HG02798 (cell line): Measurements from ENCODE around the gene SIGLEC10.

ENCODE experiments used
- ATAC-seq: cut with Tn5 transposase; IDR thresholded peaks from one replicate; pipeline ENCODE4 v1.9.1; 2021; ENCODE audit warnings: mild to moderate bottlenecking; ENCODE audit not compliant: unreplicated experiment, poor library complexity

Gene SIGLEC10

DNA sequence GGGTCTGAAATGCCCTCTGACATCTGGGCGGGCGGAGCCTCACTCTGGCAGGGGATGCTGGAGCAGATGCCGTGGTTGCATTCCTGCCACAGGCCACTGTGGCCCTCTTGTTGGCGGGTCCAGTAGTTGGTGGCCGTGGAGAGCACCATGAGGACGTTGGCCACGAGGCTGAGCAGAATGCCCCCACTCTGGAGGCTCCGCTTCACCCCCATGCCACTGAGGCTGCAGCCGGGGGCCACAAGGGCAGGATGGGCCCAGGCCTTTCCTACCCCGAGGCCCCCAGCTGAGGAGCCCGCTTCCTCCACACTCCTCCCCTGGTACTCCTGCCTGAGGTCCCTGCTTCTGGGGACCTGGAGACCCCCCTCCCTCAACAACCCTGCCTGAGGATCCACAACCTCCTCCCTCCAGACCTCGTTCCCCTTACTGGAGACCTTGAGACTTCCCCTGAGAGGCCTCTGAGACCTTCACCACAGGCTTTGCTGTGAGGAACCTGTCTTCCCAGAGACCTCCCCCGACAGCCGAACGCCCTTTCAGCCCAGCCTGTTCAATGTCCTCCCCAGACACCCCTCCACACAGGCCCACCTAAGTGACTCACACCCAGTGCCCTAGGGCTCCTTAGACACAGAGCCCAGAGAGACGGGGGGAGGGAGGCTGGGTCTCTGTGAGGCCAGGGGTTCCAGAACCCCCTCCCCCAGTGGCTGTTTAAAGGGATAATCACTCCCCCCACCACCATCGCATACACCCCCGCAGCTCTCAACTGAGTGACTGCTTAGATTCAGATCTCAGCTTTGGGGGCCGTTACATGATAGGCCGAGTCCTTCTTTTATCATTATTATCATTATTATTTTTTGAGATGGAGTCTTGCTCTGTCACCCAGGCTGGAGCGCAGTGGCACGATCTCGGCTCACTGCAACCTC lies 48.8 kb downstream of the SIGLEC10 start, which contains the start of gene CLDND2:
CLDND2 (minus strand) TSS at position 638 of the 917 bp plus-strand sequence; CDS start at position 212, 426 bp downstream.
- no peak for ATAC-seq

DNA sequence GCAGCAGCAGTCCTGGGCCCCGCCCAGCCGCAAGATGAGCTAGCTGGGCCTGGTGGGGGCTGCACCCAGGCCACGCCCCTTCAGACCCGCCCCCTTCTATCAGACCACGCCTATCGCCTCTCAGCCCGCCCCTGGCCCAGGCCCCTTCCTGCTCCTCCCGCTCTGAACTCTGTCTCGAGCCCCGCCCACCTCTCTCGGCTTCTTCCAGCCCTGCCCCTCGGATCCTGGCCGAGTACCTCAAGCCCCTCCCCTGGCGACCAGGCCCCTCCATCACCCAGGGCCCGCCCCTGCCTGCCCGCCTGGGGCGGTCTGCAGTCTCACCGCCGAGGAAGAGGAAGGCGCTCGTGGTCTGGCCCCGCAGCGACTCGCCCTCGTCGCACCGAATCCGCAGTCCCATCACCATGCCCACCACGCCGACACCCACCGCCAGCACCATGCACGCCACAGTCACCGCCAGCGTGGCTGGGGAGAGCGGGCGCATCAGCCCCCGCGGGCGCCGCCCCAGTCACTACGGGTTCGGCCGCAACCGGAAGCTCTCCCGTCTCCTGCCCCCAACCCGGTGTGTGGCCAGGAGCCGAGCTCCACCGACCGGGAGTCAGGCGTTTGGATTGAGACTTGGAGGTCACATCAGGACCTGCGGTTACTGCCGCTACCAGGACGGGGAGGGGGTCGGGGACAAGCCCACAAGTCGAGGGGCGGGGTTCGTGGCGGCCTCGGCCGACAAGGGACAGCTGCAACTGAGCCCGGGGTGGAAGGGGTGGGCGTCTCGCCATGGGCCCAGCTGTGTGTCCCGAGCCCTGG lies 49.7 kb downstream of the SIGLEC10 start:
- ATAC-seq, result peak; percentile 81

DNA sequence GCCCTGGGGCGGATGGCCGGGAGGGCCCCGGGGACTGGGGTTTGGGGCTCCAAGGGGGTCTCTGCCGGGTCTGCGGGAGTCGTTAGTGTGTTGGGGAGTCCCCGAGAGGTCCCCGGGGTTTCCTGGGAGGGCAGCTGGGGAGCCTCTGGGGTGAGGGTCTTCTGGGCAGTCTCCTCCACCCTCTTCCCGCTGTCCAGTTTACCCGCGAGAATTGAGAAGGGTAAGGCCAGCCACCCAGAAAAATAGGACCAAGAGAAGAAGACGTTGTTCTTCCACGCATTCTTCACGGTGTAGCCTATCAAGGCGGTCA lies 50.2 kb downstream of the SIGLEC10 start:
- ATAC-seq, result no peak

DNA sequence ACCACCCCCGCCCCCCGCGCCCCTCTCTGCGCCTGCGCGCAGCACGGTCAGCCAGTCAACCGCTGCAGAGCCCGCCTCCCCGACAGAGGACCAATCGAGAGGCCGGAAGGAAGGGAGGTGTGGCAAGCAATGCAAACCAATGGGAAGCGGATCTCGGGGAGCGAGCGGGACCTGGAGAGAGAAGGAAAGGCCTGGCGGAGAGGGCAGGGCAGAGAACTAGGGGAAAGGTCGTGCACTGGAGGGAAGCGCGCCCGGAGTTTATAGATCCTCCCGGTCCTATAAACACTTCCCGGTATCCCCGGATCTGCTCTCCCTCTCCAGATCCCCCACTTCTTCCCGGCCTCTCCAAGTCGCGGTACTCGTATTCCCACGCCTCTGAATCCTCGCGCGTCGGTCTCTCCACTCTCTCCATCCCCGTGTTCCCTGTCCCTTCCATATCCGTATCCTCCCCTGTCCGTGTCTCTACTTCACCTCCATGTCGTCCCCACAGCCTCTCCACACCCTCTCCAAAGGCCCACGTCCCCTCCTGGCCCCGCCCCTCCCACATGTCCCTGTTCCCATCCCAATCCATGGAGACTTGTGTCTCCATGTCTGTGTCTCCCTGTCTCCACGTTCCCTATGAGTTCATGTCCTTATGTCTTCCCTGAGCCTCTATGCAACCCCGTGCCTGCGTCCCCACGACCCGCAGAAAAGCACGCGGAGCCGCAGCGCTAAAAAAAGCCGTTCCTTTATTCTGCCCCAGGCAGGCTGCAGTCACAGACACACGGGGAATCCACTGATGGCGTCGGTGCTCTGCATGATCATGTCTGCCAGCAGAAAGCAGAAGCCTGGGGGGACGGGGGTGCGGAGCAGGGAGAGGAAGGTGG lies 50.8 kb downstream of the SIGLEC10 start:
- peak; percentile 63 for ATAC-seq

DNA sequence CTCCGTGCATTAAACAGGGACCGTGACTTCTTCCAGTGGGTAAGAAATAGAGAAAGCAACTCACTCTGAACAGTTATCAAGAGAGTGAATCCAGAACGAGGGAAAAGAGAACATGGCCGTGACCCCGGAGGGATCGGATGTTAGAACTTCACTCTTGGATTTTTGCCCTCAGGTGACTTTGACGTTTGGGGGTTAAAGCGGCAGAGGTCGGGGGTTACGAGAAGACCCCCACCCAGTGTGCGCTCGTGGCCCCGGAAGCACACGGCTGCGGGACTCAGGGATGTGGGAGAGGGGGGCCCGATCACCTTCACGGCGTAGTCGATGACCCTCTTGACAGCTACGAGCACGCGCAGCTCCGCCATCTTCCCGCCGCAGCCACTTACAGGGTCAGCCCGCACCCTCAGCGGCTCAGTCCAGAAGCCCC lies 51.5 kb downstream of the SIGLEC10 start, which contains the start of gene ETFB:
ETFB (minus strand) TSS at position 424 of the 424 bp plus-strand sequence; CDS start at position 362, 62 bp downstream.
- no peak for ATAC-seq

DNA sequence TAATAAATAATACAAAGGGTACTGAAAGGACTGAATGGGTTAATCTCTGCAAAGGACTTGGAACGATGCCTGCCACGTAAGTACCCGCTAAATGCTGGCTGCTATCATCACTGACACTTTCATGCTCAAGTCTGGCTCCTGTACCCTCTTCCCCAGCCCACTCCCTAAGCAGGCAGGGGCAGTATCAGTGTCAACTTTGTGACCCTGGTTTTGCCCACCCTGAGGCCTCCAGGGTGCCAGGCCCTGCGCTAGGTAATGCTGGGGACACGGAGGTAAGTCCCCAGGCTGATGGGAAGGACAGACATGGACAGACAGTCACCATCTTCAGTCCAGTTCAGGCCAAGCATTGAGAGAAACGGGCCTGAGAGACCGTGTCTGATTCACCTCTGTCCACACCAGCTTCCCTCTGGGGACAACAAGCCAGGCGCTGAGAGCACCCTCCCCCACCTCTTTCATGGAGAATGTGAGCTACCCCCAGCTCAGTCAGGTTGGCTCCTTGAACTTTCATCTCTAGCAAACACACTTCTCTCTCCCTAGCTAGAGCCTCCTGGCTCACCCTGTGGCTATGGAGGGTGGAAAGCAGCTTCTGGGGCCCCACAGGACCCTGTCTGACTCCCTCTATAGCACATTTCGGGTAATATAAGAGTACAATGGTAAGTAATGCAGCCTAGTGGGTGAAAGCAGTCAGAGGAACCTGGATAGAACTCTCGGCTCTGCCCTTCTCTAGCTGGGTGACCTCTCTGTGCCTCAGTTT lies 52.1 kb downstream of the SIGLEC10 start:
- no peak for ATAC-seq

DNA sequence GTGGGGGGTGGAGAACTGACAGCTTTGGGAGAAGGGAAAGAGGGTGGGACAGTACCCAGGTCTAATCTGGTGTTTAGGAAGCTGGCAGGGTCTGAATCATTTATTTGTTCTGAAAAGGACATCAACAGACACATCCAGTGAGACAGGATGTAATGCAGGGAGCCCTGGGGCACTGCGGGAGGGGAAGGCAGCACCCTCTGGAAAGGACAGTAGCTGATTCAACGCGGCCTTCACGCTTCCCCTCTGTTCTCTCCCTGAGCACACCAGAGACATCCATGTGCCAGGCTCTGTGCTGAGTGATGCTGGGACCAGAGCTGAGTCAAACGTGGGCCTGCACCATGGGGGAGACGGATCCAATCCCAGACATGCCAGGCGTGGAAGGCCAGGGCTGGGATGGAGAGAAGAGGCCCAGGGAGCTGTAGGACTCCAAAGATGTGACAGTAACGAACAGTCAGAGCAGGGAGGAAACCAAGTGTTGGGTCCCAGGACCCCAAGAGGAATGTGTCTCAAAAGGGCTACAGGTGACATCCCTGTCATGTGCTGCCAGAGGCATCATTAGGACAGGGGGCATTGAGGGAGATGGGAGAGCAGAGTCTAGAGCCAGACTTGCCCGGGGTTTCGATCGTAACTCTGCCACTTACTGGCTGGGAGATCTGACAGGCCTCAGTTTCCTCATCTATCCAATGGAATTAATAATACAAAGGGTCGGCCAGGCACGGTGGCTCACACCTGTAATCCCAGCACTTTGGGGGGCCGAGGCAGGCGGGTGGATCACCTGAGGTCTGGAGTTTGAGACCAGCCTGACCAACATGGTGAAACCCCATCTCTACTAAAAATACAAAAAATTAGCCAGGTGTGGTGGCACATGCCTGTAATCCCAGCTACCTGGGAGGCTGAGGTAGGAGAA lies 53.0 kb downstream of the SIGLEC10 start:
- no peak for ATAC-seq

DNA sequence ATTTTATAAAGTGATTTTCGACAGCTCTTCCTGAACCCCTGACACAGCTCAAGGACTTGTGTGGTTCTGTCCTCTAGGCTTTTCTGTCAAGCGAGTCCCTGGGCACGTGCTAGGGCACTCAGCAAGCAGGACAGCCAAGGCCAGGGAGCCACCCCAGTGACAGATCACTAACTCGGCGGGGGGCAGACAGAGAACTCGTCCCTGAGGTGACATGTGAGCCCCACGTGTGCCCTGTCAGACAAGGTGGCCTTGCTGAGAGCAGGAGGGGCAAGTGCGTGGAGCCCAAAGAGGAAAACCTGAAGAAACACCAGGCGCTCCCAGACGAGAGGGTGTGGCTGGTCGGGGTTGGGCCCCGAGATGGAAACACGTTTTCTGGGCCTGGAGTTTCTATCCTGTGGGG lies 56.2 kb downstream of the SIGLEC10 start:
- ATAC-seq, result no peak
